OCI-LY3 (cell line): ENCODE data around the gene SHC4.

ENCODE experiments used
- CTCF ChIP-seq: fragments of 200-600, 300-600 bp; sonication (generic); IDR thresholded peaks from 2 replicates; pipeline ENCODE4 v1.5.1; 2014; ENCODE audit warnings: antibody characterized with exemption, low read length, low read depth
- EZH2phosphoT487 ChIP-seq: fragments of 200-600 bp; shearing (Covaris generic); IDR thresholded peaks from 2 replicates; pipeline ENCODE4 v1.6.1; 2018; ENCODE audit warnings: antibody characterized with exemption, mixed run types, low read depth

- TF ChIP-seq CTCF (no peak), EZH2phosphoT487 (no peak)
Observed at GRCh38 chr15:48845123-48845522, 118.6 kb downstream of the SHC4 start.
